ENCODE measurements around the gene FRS2. TPM values are rescaled to one million over a fixed set of nuclear protein-coding genes. Genes with fewer than 3 reads are reported as not detected.
A peak's percentile ranks its signal among the peaks of the same experiment; 100 is the strongest.

FRS2 gene
- total and polyA plus RNA-seq, 5 donors from 2014 or later, result 6.9 to 31.8 (median 10.9) TPM

DNA sequence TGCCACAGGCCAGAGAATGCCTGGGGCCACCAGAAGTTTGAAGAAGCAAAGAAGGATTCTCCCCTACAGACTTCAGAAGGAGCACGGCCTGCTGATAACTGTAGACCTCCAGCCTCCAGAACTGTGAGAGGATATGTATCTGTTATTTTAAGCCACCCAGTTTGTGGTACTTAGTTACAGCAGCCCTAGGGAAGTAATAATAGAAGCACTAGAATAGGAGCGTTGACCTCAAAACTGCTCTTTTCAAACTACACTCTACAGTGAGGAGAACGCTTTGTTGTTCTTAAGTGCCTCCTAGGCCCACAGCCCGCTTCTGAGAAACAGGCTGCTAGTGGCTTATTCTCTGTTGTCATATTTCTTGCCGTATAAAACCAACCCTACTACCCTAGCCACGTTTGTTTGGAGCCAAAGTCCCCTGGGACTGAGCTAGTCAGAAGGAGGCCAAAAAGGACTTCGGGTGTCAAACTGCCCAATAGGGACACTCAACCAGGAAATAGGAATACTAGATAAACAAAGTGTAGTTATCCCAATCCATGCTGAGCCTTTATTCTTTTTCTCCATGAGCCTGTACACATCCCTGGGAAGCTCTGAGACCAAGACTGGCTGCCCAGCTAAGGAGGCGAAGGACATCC lies 38.5 kb upstream of the FRS2 start:
- no peak overlapping the region for H3K4me3 ChIP-seq (ENCODE audit: low read depth, low read length)
- Mint-ChIP-seq H3K4me1 (no peaks in the 10 kb centered on the region), H3K27me3 (no peaks in the 10 kb centered on the region), H3K4me3 (no peak overlapping the region), H3K36me3 (no peaks in the 10 kb centered on the region), H3K27ac (no peak overlapping the region), H3K9me3 (peaks cover 0 to 4% (median 0%) of the 10 kb centered on the region in 7 donors)
- no peak overlapping the region for H3K27ac ChIP-seq (ENCODE audit: insufficient read depth, low read length, poor library complexity, severe bottlenecking)
- no peaks in the 10 kb centered on the region for H3K4me1 ChIP-seq (ENCODE audit: control insufficient read depth, insufficient read depth, low read length, poor library complexity, severe bottlenecking)
- DNase-seq (no peak), ATAC-seq (ENCODE audit: low read depth in 2 of 2) (no peak)
- H3K27me3 ChIP-seq (ENCODE audit: control insufficient read depth, insufficient read depth, low read length), result no peaks in the 10 kb centered on the region
- H3K9me3 ChIP-seq (ENCODE audit: control insufficient read depth in 2 of 2, low read length in 2 of 2), result no peaks in the 10 kb centered on the region
- no peaks in the 10 kb centered on the region for H3K36me3 ChIP-seq (ENCODE audit: control insufficient read depth, insufficient read depth, low read length)

DNA sequence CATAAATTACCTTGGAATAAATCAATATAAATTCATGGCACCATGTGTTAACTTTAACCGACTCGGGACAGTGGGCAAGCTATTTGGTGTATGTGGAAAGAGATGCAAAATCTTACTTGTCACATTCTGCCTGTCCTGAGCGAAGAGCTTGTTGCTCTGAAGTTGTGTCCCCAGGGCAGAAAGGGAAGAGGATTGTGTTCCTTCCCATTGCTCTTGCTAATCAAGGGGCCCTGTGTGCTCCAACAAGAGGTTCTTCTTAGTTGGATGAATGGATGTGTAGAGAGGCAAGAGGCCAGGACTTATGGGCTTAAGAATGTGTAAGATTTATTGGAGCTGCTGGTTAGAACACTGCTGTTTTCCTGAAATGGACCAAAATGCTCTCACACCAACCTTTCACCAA lies 36.5 kb upstream of the FRS2 start:
- Mint-ChIP-seq H3K9me3 (peaks cover 0 to 4% (median 0%) of the 10 kb centered on the region in 7 donors), H3K27me3 (no peaks in the 10 kb centered on the region), H3K27ac (no peak overlapping the region), H3K4me1 (no peaks in the 10 kb centered on the region), H3K36me3 (no peaks in the 10 kb centered on the region), H3K4me3 (no peak overlapping the region)
- no peaks in the 10 kb centered on the region for H3K36me3 ChIP-seq (ENCODE audit: control insufficient read depth, insufficient read depth, low read length)
- no peaks in the 10 kb centered on the region for H3K9me3 ChIP-seq (ENCODE audit: control insufficient read depth in 2 of 2, low read length in 2 of 2)
- no peaks in the 10 kb centered on the region for H3K4me1 ChIP-seq (ENCODE audit: control insufficient read depth, insufficient read depth, low read length, poor library complexity, severe bottlenecking)
- ATAC-seq (ENCODE audit: low read depth in 2 of 2) (no peak), DNase-seq (no peak)
- no peaks in the 10 kb centered on the region for H3K27me3 ChIP-seq (ENCODE audit: control insufficient read depth, insufficient read depth, low read length)
- no peak overlapping the region for H3K4me3 ChIP-seq (ENCODE audit: low read depth, low read length)
- no peak overlapping the region for H3K27ac ChIP-seq (ENCODE audit: insufficient read depth, low read length, poor library complexity, severe bottlenecking)

DNA sequence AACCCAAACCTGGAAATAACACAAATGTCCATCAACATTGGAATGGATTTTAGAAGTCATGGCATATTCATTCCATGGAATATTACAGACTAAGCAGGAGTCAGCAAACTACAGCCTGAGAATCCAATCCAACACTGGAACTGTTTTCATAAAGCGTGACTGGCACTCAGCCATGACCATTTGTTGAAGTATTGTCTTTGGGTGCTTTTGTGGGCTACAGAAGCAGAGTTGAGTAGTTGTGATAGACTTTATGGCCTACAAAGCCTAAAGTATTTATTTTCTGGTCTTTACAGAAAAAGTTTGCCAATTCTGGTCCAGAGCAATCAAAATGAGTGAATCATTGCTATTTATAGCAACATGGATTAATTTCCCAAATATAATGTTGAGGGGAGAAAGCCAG lies 34.5 kb upstream of the FRS2 start:
- no peak overlapping the region for H3K27ac Mint-ChIP-seq
- H3K36me3 ChIP-seq (ENCODE audit: control insufficient read depth, insufficient read depth, low read length), result no peaks in the 10 kb centered on the region
- no peaks in the 10 kb centered on the region for H3K4me1 ChIP-seq (ENCODE audit: control insufficient read depth, insufficient read depth, low read length, poor library complexity, severe bottlenecking)
- no peaks in the 10 kb centered on the region for H3K27me3 ChIP-seq (ENCODE audit: control insufficient read depth, insufficient read depth, low read length)
- no peaks in the 10 kb centered on the region for H3K4me1 Mint-ChIP-seq
- peaks cover 0 to 4% (median 0%) of the 10 kb centered on the region in 7 donors for H3K9me3 Mint-ChIP-seq
- H3K9me3 ChIP-seq (ENCODE audit: control insufficient read depth in 2 of 2, low read length in 2 of 2), result no peaks in the 10 kb centered on the region
- H3K4me3 ChIP-seq (ENCODE audit: low read depth, low read length), result no peak overlapping the region
- no peak overlapping the region for H3K4me3 Mint-ChIP-seq
- no peak overlapping the region for H3K27ac ChIP-seq (ENCODE audit: insufficient read depth, low read length, poor library complexity, severe bottlenecking)
- no peaks in the 10 kb centered on the region for H3K27me3 Mint-ChIP-seq
- no peaks in the 10 kb centered on the region for H3K36me3 Mint-ChIP-seq
- DNase-seq (no peak), ATAC-seq (ENCODE audit: low read depth in 2 of 2) (no peak)

DNA sequence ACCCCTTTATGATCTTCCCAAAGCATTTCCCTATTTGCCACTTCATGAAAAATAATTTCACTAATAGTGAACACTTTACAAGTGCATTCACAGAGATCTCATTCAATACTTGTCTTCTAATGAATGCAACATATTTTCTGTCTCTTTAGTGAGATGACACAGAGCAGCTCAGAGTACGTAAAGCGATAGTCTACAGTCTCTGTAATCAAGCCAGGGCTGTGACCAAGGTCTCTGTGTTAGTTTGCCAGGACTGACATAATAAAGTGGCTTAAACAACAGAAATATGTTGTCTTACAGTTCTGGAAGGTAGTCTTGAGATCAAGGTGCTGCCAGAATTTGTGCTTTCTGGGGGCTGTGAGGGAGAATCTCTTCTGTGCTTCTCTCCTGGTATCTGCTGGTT lies 33.1 kb upstream of the FRS2 start:
- Histone ChIP-seq H3K4me3 (ENCODE audit: low read depth, low read length) (no peak overlapping the region), H3K36me3 (ENCODE audit: control insufficient read depth, insufficient read depth, low read length) (no peaks in the 10 kb centered on the region), H3K27me3 (ENCODE audit: control insufficient read depth, insufficient read depth, low read length) (no peaks in the 10 kb centered on the region), H3K4me1 (ENCODE audit: control insufficient read depth, insufficient read depth, low read length, poor library complexity, severe bottlenecking) (no peaks in the 10 kb centered on the region), H3K27ac (ENCODE audit: insufficient read depth, low read length, poor library complexity, severe bottlenecking) (no peak overlapping the region), H3K9me3 (ENCODE audit: control insufficient read depth in 2 of 2, low read length in 2 of 2) (no peaks in the 10 kb centered on the region)
- DNase-seq (no peak), ATAC-seq (ENCODE audit: low read depth in 2 of 2) (no peak)
- peak overlapping the region in 1 of 3 donors; percentile 18 for H3K27ac Mint-ChIP-seq
- peaks cover 0 to 4% (median 0%) of the 10 kb centered on the region in 7 donors for H3K9me3 Mint-ChIP-seq
- no peak overlapping the region for H3K4me3 Mint-ChIP-seq
- no peaks in the 10 kb centered on the region for H3K36me3 Mint-ChIP-seq
- H3K4me1 Mint-ChIP-seq, result no peaks in the 10 kb centered on the region
- no peaks in the 10 kb centered on the region for H3K27me3 Mint-ChIP-seq

DNA sequence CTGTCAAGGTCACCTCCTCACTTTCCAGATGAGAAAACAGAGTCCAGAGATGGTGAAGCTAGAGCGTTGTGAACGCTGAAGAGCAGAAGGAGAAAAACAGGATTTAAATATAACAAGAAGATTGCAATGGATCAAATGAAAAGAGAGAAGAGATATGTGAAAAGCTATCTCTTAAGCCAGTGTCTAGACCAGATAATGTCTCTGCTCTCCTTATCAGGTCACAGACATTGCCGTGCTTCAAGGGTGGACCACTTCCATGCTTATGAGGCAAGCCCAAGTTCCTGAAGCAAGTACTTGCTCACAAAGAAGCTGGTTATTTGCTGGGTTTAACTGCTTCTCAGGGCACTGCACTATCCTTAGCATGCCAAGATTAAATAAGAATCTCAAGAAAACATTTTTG lies 31.6 kb upstream of the FRS2 start:
- H3K27me3 Mint-ChIP-seq, result no peaks in the 10 kb centered on the region
- no peak for DNase-seq
- H3K4me1 Mint-ChIP-seq, result peaks cover 0 to 3% (median 0%) of the 10 kb centered on the region in 4 donors
- H3K4me3 ChIP-seq (ENCODE audit: low read depth, low read length), result no peak overlapping the region
- H3K4me3 Mint-ChIP-seq, result no peak overlapping the region
- no peaks in the 10 kb centered on the region for H3K27me3 ChIP-seq (ENCODE audit: control insufficient read depth, insufficient read depth, low read length)
- H3K27ac Mint-ChIP-seq, result no peak overlapping the region
- no peaks in the 10 kb centered on the region for H3K36me3 Mint-ChIP-seq
- peaks cover 0 to 4% (median 0%) of the 10 kb centered on the region in 7 donors for H3K9me3 Mint-ChIP-seq
- H3K4me1 ChIP-seq (ENCODE audit: control insufficient read depth, insufficient read depth, low read length, poor library complexity, severe bottlenecking), result no peaks in the 10 kb centered on the region
- H3K27ac ChIP-seq (ENCODE audit: insufficient read depth, low read length, poor library complexity, severe bottlenecking), result no peak overlapping the region
- ATAC-seq (ENCODE audit: low read depth in 2 of 2), result no peak
- H3K36me3 ChIP-seq (ENCODE audit: control insufficient read depth, insufficient read depth, low read length), result no peaks in the 10 kb centered on the region
- no peaks in the 10 kb centered on the region for H3K9me3 ChIP-seq (ENCODE audit: control insufficient read depth in 2 of 2, low read length in 2 of 2)

DNA sequence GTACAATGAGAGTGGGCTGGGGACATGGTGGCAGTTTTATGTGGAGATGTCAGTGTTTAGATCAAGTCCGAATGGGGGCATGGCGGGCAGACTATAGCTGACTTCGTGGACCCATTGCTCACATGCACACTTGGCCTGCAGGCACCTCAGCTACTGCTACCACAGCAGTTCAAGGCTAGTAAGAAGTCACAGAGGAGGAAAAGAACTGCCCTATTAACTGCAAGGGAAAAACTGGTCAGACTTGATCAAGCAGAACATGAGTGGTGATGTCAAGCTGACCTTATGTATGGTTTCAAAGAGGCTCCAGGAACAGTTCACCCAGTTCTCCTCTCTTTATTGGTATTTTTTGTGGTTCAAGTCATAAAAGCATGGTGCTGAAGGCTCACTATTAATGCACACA lies 30.2 kb upstream of the FRS2 start:
- no peaks in the 10 kb centered on the region for H3K9me3 ChIP-seq (ENCODE audit: control insufficient read depth in 2 of 2, low read length in 2 of 2)

DNA sequence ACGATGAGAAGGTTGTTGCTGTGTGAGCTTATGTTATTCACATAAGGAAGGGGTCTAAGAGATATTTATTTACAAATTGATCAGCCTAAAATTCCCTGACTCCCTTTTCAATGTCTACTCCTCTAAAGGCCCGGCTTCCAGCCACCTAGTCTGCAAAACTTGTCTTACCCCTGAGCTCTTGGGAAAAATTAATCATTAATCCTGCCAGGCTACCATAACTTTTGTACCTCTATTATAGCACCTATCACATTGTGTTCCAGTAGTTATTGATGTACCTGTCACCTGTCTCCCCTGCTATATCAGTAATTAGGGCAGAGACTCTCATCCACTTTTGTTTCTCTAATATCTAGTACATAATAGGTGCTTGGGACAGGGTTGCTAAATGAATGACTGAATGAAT lies 29.3 kb upstream of the FRS2 start:
- ATAC-seq (ENCODE audit: low read depth in 2 of 2), result no peak
- H3K36me3 Mint-ChIP-seq, result no peaks in the 10 kb centered on the region

More for the DNA sequence above, 30.2 kb upstream of the FRS2 start:
- Mint-ChIP-seq H3K27ac (no peak overlapping the region), H3K9me3 (peaks cover 0 to 2% (median 0%) of the 10 kb centered on the region in 7 donors), H3K4me3 (no peak overlapping the region), H3K36me3 (no peaks in the 10 kb centered on the region), H3K27me3 (no peaks in the 10 kb centered on the region), H3K4me1 (peaks cover 0 to 3% (median 0%) of the 10 kb centered on the region in 4 donors)
- Histone ChIP-seq H3K27ac (ENCODE audit: insufficient read depth, low read length, poor library complexity, severe bottlenecking) (no peak overlapping the region), H3K4me3 (ENCODE audit: low read depth, low read length) (no peak overlapping the region), H3K4me1 (ENCODE audit: control insufficient read depth, insufficient read depth, low read length, poor library complexity, severe bottlenecking) (no peaks in the 10 kb centered on the region), H3K36me3 (ENCODE audit: control insufficient read depth, insufficient read depth, low read length) (no peaks in the 10 kb centered on the region), H3K27me3 (ENCODE audit: control insufficient read depth, insufficient read depth, low read length) (no peaks in the 10 kb centered on the region)
- ATAC-seq (ENCODE audit: low read depth in 2 of 2) (no peak), DNase-seq (no peak)

DNA sequence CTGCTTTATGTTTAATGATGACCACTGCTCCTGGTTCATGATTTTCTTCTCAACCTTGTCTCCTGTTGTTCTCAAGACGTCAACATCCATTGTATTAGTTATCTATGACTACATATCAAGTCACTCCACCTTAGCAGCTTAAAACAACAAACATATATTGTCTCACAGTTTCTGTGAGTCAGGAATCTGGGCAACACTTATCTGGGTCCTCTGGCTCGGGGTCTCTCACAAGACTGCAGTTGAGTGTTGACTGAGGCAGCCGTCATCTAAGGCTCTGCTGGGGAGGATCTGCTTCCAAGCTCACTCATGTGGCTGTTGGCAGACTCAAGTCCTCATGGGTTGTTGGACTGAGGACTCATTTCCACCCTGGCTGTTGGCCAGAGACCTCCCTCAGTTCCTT lies 27.3 kb upstream of the FRS2 start:
- no peaks in the 10 kb centered on the region for H3K27me3 Mint-ChIP-seq
- H3K4me1 Mint-ChIP-seq, result peaks cover 0 to 3% (median 0%) of the 10 kb centered on the region in 4 donors
- no peaks in the 10 kb centered on the region for H3K9me3 ChIP-seq (ENCODE audit: control insufficient read depth in 2 of 2, low read length in 2 of 2)
- no peak overlapping the region for H3K27ac Mint-ChIP-seq
- H3K4me1 ChIP-seq (ENCODE audit: control insufficient read depth, insufficient read depth, low read length, poor library complexity, severe bottlenecking), result no peaks in the 10 kb centered on the region
- H3K4me3 ChIP-seq (ENCODE audit: low read depth, low read length), result no peak overlapping the region
- no peaks in the 10 kb centered on the region for H3K36me3 Mint-ChIP-seq
- no peak overlapping the region for H3K27ac ChIP-seq (ENCODE audit: insufficient read depth, low read length, poor library complexity, severe bottlenecking)
- no peak overlapping the region for H3K4me3 Mint-ChIP-seq
- peaks cover 0 to 1% (median 0%) of the 10 kb centered on the region in 7 donors for H3K9me3 Mint-ChIP-seq
- ATAC-seq (ENCODE audit: low read depth in 2 of 2) (peak in 1 of 2 donors; percentile 31), DNase-seq (no peak)
- H3K27me3 ChIP-seq (ENCODE audit: control insufficient read depth, insufficient read depth, low read length), result no peaks in the 10 kb centered on the region
- H3K36me3 ChIP-seq (ENCODE audit: control insufficient read depth, insufficient read depth, low read length), result no peaks in the 10 kb centered on the region

More for the DNA sequence above, 29.3 kb upstream of the FRS2 start:
- no peak overlapping the region for H3K27ac ChIP-seq (ENCODE audit: insufficient read depth, low read length, poor library complexity, severe bottlenecking)
- Mint-ChIP-seq H3K4me1 (peaks cover 0 to 3% (median 0%) of the 10 kb centered on the region in 4 donors), H3K4me3 (no peak overlapping the region), H3K9me3 (peaks cover 0 to 1% (median 0%) of the 10 kb centered on the region in 7 donors), H3K27ac (no peak overlapping the region), H3K27me3 (no peaks in the 10 kb centered on the region)
- H3K4me1 ChIP-seq (ENCODE audit: control insufficient read depth, insufficient read depth, low read length, poor library complexity, severe bottlenecking), result no peaks in the 10 kb centered on the region
- DNase-seq, result no peak
- H3K36me3 ChIP-seq (ENCODE audit: control insufficient read depth, insufficient read depth, low read length), result no peaks in the 10 kb centered on the region
- H3K27me3 ChIP-seq (ENCODE audit: control insufficient read depth, insufficient read depth, low read length), result no peaks in the 10 kb centered on the region
- no peak overlapping the region for H3K4me3 ChIP-seq (ENCODE audit: low read depth, low read length)
- H3K9me3 ChIP-seq (ENCODE audit: control insufficient read depth in 2 of 2, low read length in 2 of 2), result no peaks in the 10 kb centered on the region

Data from CD4-positive, CD25-positive, alpha-beta regulatory T cell (primary cell).